K562 (cell line): ENCODE results near the gene PLEKHH3. TPM values are rescaled to one million over a fixed set of nuclear protein-coding genes. Genes with fewer than 3 reads are reported as not detected.

Source experiments
- ETS1 ChIP-seq: conservative IDR thresholded peaks from 2 replicates; pipeline ENCODE4 v1.6.1; 2011; ENCODE audit warnings: low read depth, mild to moderate bottlenecking, low read length; ENCODE audit not compliant: control insufficient read depth
- MAX ChIP-seq: sonication (generic); formaldehyde crosslinking; IDR thresholded peaks from 2 replicates; pipeline ENCODE4 v1.9.0; 2022; ENCODE audit warnings: mild to moderate bottlenecking, missing genetic modification reagents
- POLR2G ChIP-seq: fragments of 200-400 bp; formaldehyde crosslinking; IDR thresholded peaks from 2 replicates; pipeline ENCODE4 v1.6.1; 2017; ENCODE audit warnings: low read depth, mild to moderate bottlenecking, antibody characterized with exemption, low read length, moderate library complexity
- SIN3A ChIP-seq, 2 experiments: fragments of 150-350 bp in 1 of 2; IDR thresholded peaks; 2 replicates each; pipeline ENCODE4 v1.6.1; 2011 to 2016; ENCODE audit warnings: borderline replicate concordance in 2 of 2, low read depth in 2 of 2, low read length in 2 of 2, mild to moderate bottlenecking in 2 of 2, moderate library complexity in 2 of 2; ENCODE audit not compliant: control insufficient read depth in 1 of 2
- SREBF1 ChIP-seq: fragments of 150-350 bp; IDR thresholded peaks from 2 replicates; pipeline ENCODE4 v1.6.1; 2014; ENCODE audit warnings: antibody characterized with exemption, low read depth, low read length, borderline replicate concordance
- ZBTB49 ChIP-seq: sonication (generic); formaldehyde crosslinking; IDR thresholded peaks from 2 replicates; pipeline ENCODE4 v1.8.0; 2022; ENCODE audit warnings: missing genetic modification reagents, mild to moderate bottlenecking, borderline replicate concordance
- ZKSCAN1 ChIP-seq: fragments of 150-350 bp; IDR thresholded peaks from 2 replicates; pipeline ENCODE4 v1.6.1; 2016; ENCODE audit warnings: low read depth, low read length
- polyA plus RNA-seq, 8 experiments: library from polyadenylated mRNA; depleted of rRNA in 4 of 8; stranded (reverse) in 5 of 8; unstranded in 3 of 8; fragments of >200 nt; fragmentation: Nextera tagmentation in 2 of 8; fragmentation: Illumina TruSeq in 1 of 8; extraction: Ambion mirVana in 2 of 8; extraction: Trizol in 1 of 8; gene quantifications; 2 replicates each; pipeline versions ENCODE4 v1.2.1 to v1.2.3, GENCODE V29; 2011 to 2014; ENCODE audit warnings: inconsistent platforms in 1 of 8, missing spikeins in 1 of 8
- total RNA-seq, 7 experiments: library from RNA; depleted of rRNA in 6 of 7; stranded (reverse); fragments of >200 nt in 6 of 7; fragmentation: Illumina TruSeq in 2 of 7; extraction: Trizol in 2 of 7; gene quantifications; 2 replicates each; pipeline versions ENCODE4 v1.2.1 to v1.2.3, GENCODE V29; 2011 to 2021; ENCODE audit warnings: low replicate concordance in 1 of 7
- TF ChIP-seq, protein P1 (sequence below), 2 experiments: IDR thresholded peaks; 2 replicates each; pipeline ENCODE4 v1.6.1; 2011; ENCODE audit warnings: borderline replicate concordance in 1 of 2, control low read depth in 1 of 2, low read depth in 1 of 2, low read length in 1 of 2, mild to moderate bottlenecking in 1 of 2, mixed read lengths in 1 of 2, moderate library complexity in 1 of 2; ENCODE audit not compliant: insufficient read depth in 1 of 2, insufficient read length in 1 of 2, poor library complexity in 1 of 2, severe bottlenecking in 1 of 2; ENCODE audit errors: extremely low read depth in 1 of 2
- TF ChIP-seq, protein P2 (sequence below): fragments of 200-600 bp; sonication (generic); IDR thresholded peaks from one replicate; pipeline ENCODE4 v1.6.1; 2012; ENCODE audit warnings: mild to moderate bottlenecking, low read depth, low read length, inconsistent platforms

The PLEKHH3 gene
- total and polyA plus RNA-seq, 9 of the 15 experiments (the other 6 are each of a cell fraction or from before 2014, with no cell fraction given): 0.58 to 34.5 (median 5.0) TPM

DNA sequence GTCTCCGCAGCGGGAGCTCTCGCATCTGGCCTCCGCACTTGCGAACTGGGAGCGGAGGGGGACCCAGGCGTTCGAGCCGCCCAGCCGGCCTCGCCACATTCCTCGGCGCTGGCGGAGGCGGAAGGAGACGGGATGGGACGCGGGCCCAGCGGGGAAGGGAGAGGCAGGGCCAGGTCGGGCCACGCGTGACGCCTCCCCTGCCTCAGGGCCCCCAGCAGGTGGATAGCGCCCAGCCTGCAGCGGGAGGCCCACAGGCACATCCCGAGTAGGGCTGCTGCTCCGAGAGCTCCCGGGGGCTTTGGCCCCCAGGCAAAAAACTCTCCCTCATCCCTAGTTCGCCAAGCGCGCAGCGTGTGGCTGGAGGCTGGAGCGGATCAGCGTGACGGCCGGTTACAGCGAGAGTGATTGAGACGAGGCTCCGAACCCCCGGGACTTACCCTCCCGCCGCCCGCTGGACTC, 800 bp downstream of the PLEKHH3 start (continued):
- TF ChIP-seq ZKSCAN1 (no peak), POLR2G (peak; percentile 13), MAX (CRISPR knock-in tag) (peak; percentile 55; the same call in 1 of the 2 replicates), SREBF1 (no peak), SIN3A (IDR thresholded peaks at IDR 0.05; ENCODE audit: borderline replicate concordance in 2 of 2, control insufficient read depth in 1 of 2, low read depth in 2 of 2, low read length in 2 of 2) (peak in 1 of 2 experiments; percentile 60; a peak in 1 of 4 replicates), ZBTB49 (CRISPR knock-in tag) (no peak), ETS1 (0 out of 2 replicates have a peak, but pooled peaks have one; percentile 20)
- TF ChIP-seq, protein P1, sequence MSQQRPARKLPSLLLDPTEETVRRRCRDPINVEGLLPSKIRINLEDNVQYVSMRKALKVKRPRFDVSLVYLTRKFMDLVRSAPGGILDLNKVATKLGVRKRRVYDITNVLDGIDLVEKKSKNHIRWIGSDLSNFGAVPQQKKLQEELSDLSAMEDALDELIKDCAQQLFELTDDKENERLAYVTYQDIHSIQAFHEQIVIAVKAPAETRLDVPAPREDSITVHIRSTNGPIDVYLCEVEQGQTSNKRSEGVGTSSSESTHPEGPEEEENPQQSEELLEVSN (IDR thresholded peaks at IDR 0.05; ENCODE audit: borderline replicate concordance in 1 of 2, extremely low read depth in 1 of 2, insufficient read depth in 1 of 2, insufficient read length in 1 of 2, low read depth in 1 of 2, low read length in 1 of 2, poor library complexity in 1 of 2, severe bottlenecking in 1 of 2): peak in 1 of 2 experiments; percentile 35
- TF ChIP-seq, protein P2, sequence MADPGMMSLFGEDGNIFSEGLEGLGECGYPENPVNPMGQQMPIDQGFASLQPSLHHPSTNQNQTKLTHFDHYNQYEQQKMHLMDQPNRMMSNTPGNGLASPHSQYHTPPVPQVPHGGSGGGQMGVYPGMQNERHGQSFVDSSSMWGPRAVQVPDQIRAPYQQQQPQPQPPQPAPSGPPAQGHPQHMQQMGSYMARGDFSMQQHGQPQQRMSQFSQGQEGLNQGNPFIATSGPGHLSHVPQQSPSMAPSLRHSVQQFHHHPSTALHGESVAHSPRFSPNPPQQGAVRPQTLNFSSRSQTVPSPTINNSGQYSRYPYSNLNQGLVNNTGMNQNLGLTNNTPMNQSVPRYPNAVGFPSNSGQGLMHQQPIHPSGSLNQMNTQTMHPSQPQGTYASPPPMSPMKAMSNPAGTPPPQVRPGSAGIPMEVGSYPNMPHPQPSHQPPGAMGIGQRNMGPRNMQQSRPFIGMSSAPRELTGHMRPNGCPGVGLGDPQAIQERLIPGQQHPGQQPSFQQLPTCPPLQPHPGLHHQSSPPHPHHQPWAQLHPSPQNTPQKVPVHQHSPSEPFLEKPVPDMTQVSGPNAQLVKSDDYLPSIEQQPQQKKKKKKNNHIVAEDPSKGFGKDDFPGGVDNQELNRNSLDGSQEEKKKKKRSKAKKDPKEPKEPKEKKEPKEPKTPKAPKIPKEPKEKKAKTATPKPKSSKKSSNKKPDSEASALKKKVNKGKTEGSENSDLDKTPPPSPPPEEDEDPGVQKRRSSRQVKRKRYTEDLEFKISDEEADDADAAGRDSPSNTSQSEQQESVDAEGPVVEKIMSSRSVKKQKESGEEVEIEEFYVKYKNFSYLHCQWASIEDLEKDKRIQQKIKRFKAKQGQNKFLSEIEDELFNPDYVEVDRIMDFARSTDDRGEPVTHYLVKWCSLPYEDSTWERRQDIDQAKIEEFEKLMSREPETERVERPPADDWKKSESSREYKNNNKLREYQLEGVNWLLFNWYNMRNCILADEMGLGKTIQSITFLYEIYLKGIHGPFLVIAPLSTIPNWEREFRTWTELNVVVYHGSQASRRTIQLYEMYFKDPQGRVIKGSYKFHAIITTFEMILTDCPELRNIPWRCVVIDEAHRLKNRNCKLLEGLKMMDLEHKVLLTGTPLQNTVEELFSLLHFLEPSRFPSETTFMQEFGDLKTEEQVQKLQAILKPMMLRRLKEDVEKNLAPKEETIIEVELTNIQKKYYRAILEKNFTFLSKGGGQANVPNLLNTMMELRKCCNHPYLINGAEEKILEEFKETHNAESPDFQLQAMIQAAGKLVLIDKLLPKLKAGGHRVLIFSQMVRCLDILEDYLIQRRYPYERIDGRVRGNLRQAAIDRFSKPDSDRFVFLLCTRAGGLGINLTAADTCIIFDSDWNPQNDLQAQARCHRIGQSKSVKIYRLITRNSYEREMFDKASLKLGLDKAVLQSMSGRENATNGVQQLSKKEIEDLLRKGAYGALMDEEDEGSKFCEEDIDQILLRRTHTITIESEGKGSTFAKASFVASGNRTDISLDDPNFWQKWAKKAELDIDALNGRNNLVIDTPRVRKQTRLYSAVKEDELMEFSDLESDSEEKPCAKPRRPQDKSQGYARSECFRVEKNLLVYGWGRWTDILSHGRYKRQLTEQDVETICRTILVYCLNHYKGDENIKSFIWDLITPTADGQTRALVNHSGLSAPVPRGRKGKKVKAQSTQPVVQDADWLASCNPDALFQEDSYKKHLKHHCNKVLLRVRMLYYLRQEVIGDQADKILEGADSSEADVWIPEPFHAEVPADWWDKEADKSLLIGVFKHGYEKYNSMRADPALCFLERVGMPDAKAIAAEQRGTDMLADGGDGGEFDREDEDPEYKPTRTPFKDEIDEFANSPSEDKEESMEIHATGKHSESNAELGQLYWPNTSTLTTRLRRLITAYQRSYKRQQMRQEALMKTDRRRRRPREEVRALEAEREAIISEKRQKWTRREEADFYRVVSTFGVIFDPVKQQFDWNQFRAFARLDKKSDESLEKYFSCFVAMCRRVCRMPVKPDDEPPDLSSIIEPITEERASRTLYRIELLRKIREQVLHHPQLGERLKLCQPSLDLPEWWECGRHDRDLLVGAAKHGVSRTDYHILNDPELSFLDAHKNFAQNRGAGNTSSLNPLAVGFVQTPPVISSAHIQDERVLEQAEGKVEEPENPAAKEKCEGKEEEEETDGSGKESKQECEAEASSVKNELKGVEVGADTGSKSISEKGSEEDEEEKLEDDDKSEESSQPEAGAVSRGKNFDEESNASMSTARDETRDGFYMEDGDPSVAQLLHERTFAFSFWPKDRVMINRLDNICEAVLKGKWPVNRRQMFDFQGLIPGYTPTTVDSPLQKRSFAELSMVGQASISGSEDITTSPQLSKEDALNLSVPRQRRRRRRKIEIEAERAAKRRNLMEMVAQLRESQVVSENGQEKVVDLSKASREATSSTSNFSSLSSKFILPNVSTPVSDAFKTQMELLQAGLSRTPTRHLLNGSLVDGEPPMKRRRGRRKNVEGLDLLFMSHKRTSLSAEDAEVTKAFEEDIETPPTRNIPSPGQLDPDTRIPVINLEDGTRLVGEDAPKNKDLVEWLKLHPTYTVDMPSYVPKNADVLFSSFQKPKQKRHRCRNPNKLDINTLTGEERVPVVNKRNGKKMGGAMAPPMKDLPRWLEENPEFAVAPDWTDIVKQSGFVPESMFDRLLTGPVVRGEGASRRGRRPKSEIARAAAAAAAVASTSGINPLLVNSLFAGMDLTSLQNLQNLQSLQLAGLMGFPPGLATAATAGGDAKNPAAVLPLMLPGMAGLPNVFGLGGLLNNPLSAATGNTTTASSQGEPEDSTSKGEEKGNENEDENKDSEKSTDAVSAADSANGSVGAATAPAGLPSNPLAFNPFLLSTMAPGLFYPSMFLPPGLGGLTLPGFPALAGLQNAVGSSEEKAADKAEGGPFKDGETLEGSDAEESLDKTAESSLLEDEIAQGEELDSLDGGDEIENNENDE: no peak
